HEK293 (cell line): ENCODE measurements around the gene CHIT1.

ENCODE experiments used
- CTCF ChIA-PET: fragments of 350-600 bp; formaldehyde crosslinking; extraction: SDS; loops from one replicate; lab custom pipeline; 2021; ENCODE audit warnings: antibody characterized with exemption; lab: Yijun Ruan, JAX
- POLR2A ChIA-PET: fragments of 300-600 bp; formaldehyde crosslinking; extraction: SDS; loops from one replicate; lab custom pipeline; 2020; ENCODE audit warnings: antibody characterized with exemption, inconsistent platforms; lab: Yijun Ruan, JAX
- H3K27ac ChIP-seq: fragments of 200-500 bp; sonication (Bioruptor generic); 2 replicates; pipeline ENCODE4 v1.5.1; 2014; ENCODE audit warnings: low read depth, low read length, control low read depth, inconsistent platforms; ENCODE audit errors: extremely low read depth
- H3K36me3 ChIP-seq, 2 experiments: fragments of 200-500 bp in 1 of 2; sonication (Bioruptor generic) in 1 of 2; 1 replicate in 1 of 2; 2 replicates in 1 of 2; pipeline ENCODE4 v1.5.1; 2014 to 2017; ENCODE audit warnings: inconsistent platforms in 2 of 2, low read length in 2 of 2; ENCODE audit not compliant: control insufficient read depth in 2 of 2, insufficient read depth in 1 of 2
- H3K4me1 ChIP-seq: fragments of 200-500 bp; sonication (Bioruptor generic); 2 replicates; pipeline ENCODE4 v1.5.1; 2014; ENCODE audit warnings: mild to moderate bottlenecking, low read length, inconsistent platforms; ENCODE audit not compliant: control insufficient read depth, insufficient read depth
- H3K4me3 ChIP-seq: 2 replicates; pipeline ENCODE4 v1.5.1; 2011; ENCODE audit warnings: low read depth, mild to moderate bottlenecking, control low read depth, low read length, moderate library complexity
- H3K9me3 ChIP-seq: fragments of 200-500 bp; sonication (Bioruptor generic); 2 replicates; pipeline ENCODE4 v1.5.1; 2014; ENCODE audit warnings: low read depth, low read length, inconsistent platforms; ENCODE audit not compliant: control insufficient read depth, insufficient read depth
- BCL11A ChIP-seq: fragments of 450-650 bp; formaldehyde crosslinking; IDR thresholded peaks from 2 replicates; pipeline ENCODE4 v1.5.1; 2016; ENCODE audit warnings: low read depth, missing biosample characterization, missing genetic modification characterization
- BCL11B ChIP-seq: fragments of 450-650 bp; formaldehyde crosslinking; IDR thresholded peaks from 2 replicates; pipeline ENCODE4 v1.5.1; 2016; ENCODE audit warnings: low read depth, missing biosample characterization, missing genetic modification characterization
- HOXC10 ChIP-seq: sonication (generic); formaldehyde crosslinking; IDR thresholded peaks from 2 replicates; pipeline ENCODE4 v1.8.1; 2023; ENCODE audit warnings: mild to moderate bottlenecking, missing genetic modification reagents
- REST ChIP-seq: fragments of 450-650 bp; formaldehyde crosslinking; IDR thresholded peaks from 2 replicates; pipeline ENCODE4 v1.5.1; 2016; ENCODE audit warnings: missing biosample characterization, missing genetic modification characterization
- YY2 ChIP-seq: fragments of 450-650 bp; formaldehyde crosslinking; IDR thresholded peaks from 2 replicates; pipeline ENCODE4 v1.5.1; 2016; ENCODE audit warnings: missing biosample characterization, missing genetic modification characterization
- ZFP37 ChIP-seq: fragments of 450-650 bp; formaldehyde crosslinking; IDR thresholded peaks from 2 replicates; pipeline ENCODE4 v1.5.1; 2016; ENCODE audit warnings: missing biosample characterization, missing genetic modification characterization
- ZFP41 ChIP-seq: fragments of 450-650 bp; formaldehyde crosslinking; IDR thresholded peaks from 2 replicates; pipeline ENCODE4 v1.5.1; 2016; ENCODE audit warnings: missing biosample characterization, missing genetic modification characterization, borderline replicate concordance
- ZNF146 ChIP-seq: fragments of 450-650 bp; formaldehyde crosslinking; IDR thresholded peaks from 2 replicates; pipeline ENCODE4 v1.5.1; 2016; ENCODE audit warnings: missing biosample characterization, missing genetic modification characterization
- ZNF155 ChIP-seq: fragments of 450-650 bp; formaldehyde crosslinking; IDR thresholded peaks from 2 replicates; pipeline ENCODE4 v1.5.1; 2016; ENCODE audit warnings: missing biosample characterization, missing genetic modification characterization
- ZNF16 ChIP-seq: fragments of 450-650 bp; formaldehyde crosslinking; IDR thresholded peaks from 2 replicates; pipeline ENCODE4 v1.5.1; 2016; ENCODE audit warnings: low read depth, missing biosample characterization, missing genetic modification characterization
- ZNF169 ChIP-seq: fragments of 450-650 bp; formaldehyde crosslinking; IDR thresholded peaks from 2 replicates; pipeline ENCODE4 v1.5.1; 2016; ENCODE audit warnings: missing biosample characterization, missing genetic modification characterization
- ZNF19 ChIP-seq: fragments of 450-650 bp; formaldehyde crosslinking; IDR thresholded peaks from 2 replicates; pipeline ENCODE4; 2016; ENCODE audit warnings: missing biosample characterization, missing genetic modification characterization, low read depth
- ZNF23 ChIP-seq: fragments of 450-650 bp; formaldehyde crosslinking; IDR thresholded peaks from 2 replicates; pipeline ENCODE4 v1.5.1; 2016; ENCODE audit warnings: missing biosample characterization, missing genetic modification characterization, borderline replicate concordance
- ZNF274 ChIP-seq, 2 experiments: fragments of 200-500 bp in 1 of 2; fragments of 450-650 bp in 1 of 2; sonication (Bioruptor generic) in 1 of 2; formaldehyde crosslinking in 1 of 2; IDR thresholded peaks; 2 replicates each; pipeline versions ENCODE4 v1.5.1 to v1.6.1; 2014 to 2016; ENCODE audit warnings: borderline replicate concordance in 1 of 2, inconsistent platforms in 1 of 2, low read length in 1 of 2, missing biosample characterization in 1 of 2, missing genetic modification characterization in 1 of 2
- ZNF747 ChIP-seq: fragments of 450-650 bp; formaldehyde crosslinking; IDR thresholded peaks from 2 replicates; pipeline ENCODE4 v1.5.1; 2016; ENCODE audit warnings: missing biosample characterization, missing genetic modification characterization
- ZNF791 ChIP-seq: fragments of 450-650 bp; formaldehyde crosslinking; IDR thresholded peaks from 2 replicates; pipeline ENCODE4 v1.5.1; 2016; ENCODE audit warnings: missing biosample characterization, missing genetic modification characterization
- ZSCAN16 ChIP-seq: fragments of 450-650 bp; formaldehyde crosslinking; IDR thresholded peaks from 2 replicates; pipeline ENCODE4 v1.5.1; 2016; ENCODE audit warnings: missing biosample characterization, missing genetic modification characterization
- ZXDB ChIP-seq: fragments of 450-650 bp; formaldehyde crosslinking; IDR thresholded peaks from 2 replicates; pipeline ENCODE4 v1.5.1; 2016; ENCODE audit warnings: missing biosample characterization, missing genetic modification characterization
- TF ChIP-seq, protein P1 (sequence below): fragments of 450-650 bp; formaldehyde crosslinking; IDR thresholded peaks from 2 replicates; pipeline ENCODE4 v1.5.1; 2017; ENCODE audit warnings: missing biosample characterization, missing genetic modification characterization
- TF ChIP-seq, protein P2 (sequence below): fragments of 450-650 bp; IDR thresholded peaks from 2 replicates; pipeline ENCODE4 v1.5.1; 2018; ENCODE audit warnings: missing biosample characterization, mild to moderate bottlenecking, missing genetic modification characterization

Gene CHIT1

DNA sequence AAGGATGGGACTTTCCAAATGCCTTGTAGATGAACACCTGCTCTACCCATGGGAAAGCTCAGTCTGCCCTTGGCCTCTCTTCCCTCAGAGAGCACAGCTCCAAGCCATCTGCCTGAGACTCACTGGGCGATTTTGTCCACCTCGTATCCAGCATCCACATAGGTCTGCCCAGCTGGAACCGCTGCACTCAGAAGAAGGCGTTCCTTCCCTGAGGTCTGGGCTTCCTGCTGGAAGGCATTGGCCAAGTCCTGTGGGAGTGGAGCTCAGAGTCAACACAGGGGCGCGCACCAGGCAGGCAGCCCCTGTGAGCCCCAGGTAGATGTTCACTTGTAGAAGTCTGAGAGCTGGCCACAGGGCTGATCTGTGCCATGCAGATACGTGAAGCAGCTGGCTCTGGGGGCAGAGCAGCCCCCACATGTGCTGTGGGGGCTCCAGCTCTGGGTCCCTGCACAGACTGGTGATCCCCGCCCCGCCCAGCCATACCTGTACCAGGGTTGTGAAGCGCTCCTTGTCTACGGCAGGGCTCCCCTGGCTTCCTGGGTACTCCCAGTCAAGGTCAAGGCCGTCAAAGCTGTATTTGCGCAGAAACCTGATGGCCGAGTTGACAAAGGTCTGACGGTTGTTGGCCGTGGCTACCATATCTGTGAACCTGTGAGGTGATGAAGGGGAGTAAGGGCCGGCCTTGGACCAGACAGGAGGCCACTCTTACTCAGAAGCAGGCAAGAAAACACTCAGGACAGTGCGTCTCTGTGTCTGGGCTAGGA lies 6.3 kb downstream of the CHIT1 start:
- Histone ChIP-seq H3K9me3 (no peaks in the 10 kb centered on the region), H3K4me3 (no peak overlapping the region), H3K27ac (no peak overlapping the region), H3K36me3 (no peaks in the 10 kb centered on the region), H3K4me1 (no peaks in the 10 kb centered on the region)
- TF ChIP-seq HOXC10 (CRISPR knock-in tag): no peak
- TF ChIP-seq ZNF169 (tag by site-specific recombination): no peak
- TF ChIP-seq ZNF791 (tag by site-specific recombination): no peak
- CTCF ChIA-PET: interaction anchor here (0.6 to 13.0 kb wide), 4 partner anchors 74 to 2000 kb away, joined by 3 to 293 read pairs (median 4); no protein-coding TSS in a partner anchor
- POLR2A ChIA-PET: no interaction called here

- Histone ChIP-seq H3K36me3 (no peaks in the 10 kb centered on the region), H3K27ac (no peak overlapping the region), H3K4me3 (no peak overlapping the region), H3K9me3 (no peaks in the 10 kb centered on the region), H3K4me1 (no peaks in the 10 kb centered on the region)
- ChIA-PET POLR2A (no interaction called here), CTCF (interaction anchor here (0.9 to 13.0 kb wide), 3 partner anchors 46 to 180 kb away, joined by 3 to 293 read pairs (median 226); no protein-coding TSS in a partner anchor)
- no peak for TF ChIP-seq ZNF747 (tag by site-specific recombination)
- TF ChIP-seq REST (tag by site-specific recombination): peak; percentile 93
Measured at GRCh38 chr1:203219934-203220333, 9.5 kb downstream of the CHIT1 start.

GRCh38 chr1:203219171-203219570 lies 10.3 kb downstream of the CHIT1 start:
- ChIA-PET CTCF (interaction anchor here (0.5 to 13.0 kb wide), 9 partner anchors 10 to 179 kb away, joined by 3 to 293 read pairs (median 5); no protein-coding TSS in a partner anchor), POLR2A (no interaction called here)

More at GRCh38 chr1:203219171-203219570, 10.3 kb downstream of the CHIT1 start:
- H3K9me3 ChIP-seq: no peaks in the 10 kb centered on the region
- no peak overlapping the region for H3K4me3 ChIP-seq
- TF ChIP-seq ZFP41 (tag by site-specific recombination): no peak
- TF ChIP-seq ZNF19 (tag by site-specific recombination): no peak
- no peak for TF ChIP-seq ZNF16
- no peak for TF ChIP-seq ZNF155 (tag by site-specific recombination)
- TF ChIP-seq, protein P1, sequence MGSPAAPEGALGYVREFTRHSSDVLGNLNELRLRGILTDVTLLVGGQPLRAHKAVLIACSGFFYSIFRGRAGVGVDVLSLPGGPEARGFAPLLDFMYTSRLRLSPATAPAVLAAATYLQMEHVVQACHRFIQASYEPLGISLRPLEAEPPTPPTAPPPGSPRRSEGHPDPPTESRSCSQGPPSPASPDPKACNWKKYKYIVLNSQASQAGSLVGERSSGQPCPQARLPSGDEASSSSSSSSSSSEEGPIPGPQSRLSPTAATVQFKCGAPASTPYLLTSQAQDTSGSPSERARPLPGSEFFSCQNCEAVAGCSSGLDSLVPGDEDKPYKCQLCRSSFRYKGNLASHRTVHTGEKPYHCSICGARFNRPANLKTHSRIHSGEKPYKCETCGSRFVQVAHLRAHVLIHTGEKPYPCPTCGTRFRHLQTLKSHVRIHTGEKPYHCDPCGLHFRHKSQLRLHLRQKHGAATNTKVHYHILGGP (tag by site-specific recombination): no peak
- TF ChIP-seq YY2 (tag by site-specific recombination): no peak
- no peak for TF ChIP-seq ZNF23
- no peak for TF ChIP-seq ZNF146 (tag by site-specific recombination)
- TF ChIP-seq BCL11B (tag by site-specific recombination): no peak
- TF ChIP-seq ZXDB (tag by site-specific recombination): no peak
- TF ChIP-seq ZNF274 (IDR thresholded peaks at IDR 0.05; ENCODE audit: low read length): no peak
- TF ChIP-seq ZNF274 (tag by site-specific recombination; IDR thresholded peaks at IDR 0.05; ENCODE audit: borderline replicate concordance): no peak
- TF ChIP-seq ZSCAN16 (tag by site-specific recombination): no peak
- TF ChIP-seq BCL11A: no peak
- TF ChIP-seq ZFP37: no peak
- TF ChIP-seq, protein P2, sequence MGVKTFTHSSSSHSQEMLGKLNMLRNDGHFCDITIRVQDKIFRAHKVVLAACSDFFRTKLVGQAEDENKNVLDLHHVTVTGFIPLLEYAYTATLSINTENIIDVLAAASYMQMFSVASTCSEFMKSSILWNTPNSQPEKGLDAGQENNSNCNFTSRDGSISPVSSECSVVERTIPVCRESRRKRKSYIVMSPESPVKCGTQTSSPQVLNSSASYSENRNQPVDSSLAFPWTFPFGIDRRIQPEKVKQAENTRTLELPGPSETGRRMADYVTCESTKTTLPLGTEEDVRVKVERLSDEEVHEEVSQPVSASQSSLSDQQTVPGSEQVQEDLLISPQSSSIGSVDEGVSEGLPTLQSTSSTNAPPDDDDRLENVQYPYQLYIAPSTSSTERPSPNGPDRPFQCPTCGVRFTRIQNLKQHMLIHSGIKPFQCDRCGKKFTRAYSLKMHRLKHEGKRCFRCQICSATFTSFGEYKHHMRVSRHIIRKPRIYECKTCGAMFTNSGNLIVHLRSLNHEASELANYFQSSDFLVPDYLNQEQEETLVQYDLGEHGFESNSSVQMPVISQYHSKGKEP (tag by site-specific recombination): no peak
- H3K4me1 ChIP-seq: no peaks in the 10 kb centered on the region
- H3K36me3 ChIP-seq: no peaks in the 10 kb centered on the region
- H3K27ac ChIP-seq: no peak overlapping the region
